ENCODE data around the gene CLPTM1. TPM values are rescaled to one million over a fixed set of nuclear protein-coding genes. Genes with fewer than 3 reads are reported as not detected.

The CLPTM1 gene
- total RNA-seq, 3 donors from 2014 or later = 98.3 to 125 (median 114) TPM

DNA sequence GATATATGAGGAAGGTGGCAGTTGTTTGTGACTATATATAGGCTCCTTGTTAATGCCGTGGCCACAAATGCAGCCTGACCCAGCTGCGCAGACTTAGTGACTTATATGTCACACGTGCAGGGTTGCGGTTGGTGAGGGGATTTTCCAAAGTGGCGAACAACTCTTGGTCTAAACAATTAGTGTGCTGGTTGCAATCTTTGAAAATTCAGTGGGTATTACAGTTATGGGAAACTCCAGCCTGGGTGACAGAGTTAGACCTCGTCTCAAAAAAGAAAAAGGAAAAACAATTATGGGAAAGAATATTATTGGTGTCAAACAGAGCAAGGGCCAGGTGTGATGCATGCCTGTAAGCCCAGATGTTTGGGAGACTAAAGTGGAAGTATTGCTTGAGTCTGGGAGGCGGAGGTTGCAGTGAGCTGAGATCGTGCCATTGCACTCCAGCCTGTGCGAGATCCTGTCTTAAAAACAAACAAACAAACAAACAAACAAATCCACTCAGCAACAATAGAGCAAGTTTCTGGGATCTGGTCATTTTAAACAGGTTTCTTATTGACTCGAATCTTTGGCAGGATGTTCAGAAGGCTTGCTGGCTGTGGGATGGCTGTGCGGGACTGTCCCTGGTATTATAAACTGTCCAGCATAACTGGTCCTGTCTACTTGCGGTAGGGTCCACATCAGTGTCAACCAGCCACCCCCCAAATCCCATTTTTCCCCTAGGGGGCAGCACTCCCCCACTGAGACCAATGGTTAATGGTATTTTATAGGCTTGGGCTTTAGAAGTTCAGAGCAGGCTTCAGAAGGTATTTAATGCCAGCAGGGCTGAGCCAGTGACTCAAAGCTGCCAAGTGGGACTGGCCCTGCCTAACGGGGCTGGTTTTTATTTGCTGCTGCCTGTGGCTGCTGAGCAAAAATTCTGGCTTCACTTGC is 61.5 kb downstream of the CLPTM1 start:
- ATAC-seq (peak; percentile 86), DNase-seq (peak in 2 of 3 donors; percentile 71 to 80)
- H3K4me1 ChIP-seq (ENCODE audit: low read depth) = no peaks in the 10 kb centered on the region
- H3K4me3 ChIP-seq = no peak overlapping the region
- intact Hi-C loops (cut with DNase I, micrococcal nuclease) = no loop called here
- H3K9me3 ChIP-seq = no peaks in the 10 kb centered on the region
- TF ChIP-seq, protein P1, sequence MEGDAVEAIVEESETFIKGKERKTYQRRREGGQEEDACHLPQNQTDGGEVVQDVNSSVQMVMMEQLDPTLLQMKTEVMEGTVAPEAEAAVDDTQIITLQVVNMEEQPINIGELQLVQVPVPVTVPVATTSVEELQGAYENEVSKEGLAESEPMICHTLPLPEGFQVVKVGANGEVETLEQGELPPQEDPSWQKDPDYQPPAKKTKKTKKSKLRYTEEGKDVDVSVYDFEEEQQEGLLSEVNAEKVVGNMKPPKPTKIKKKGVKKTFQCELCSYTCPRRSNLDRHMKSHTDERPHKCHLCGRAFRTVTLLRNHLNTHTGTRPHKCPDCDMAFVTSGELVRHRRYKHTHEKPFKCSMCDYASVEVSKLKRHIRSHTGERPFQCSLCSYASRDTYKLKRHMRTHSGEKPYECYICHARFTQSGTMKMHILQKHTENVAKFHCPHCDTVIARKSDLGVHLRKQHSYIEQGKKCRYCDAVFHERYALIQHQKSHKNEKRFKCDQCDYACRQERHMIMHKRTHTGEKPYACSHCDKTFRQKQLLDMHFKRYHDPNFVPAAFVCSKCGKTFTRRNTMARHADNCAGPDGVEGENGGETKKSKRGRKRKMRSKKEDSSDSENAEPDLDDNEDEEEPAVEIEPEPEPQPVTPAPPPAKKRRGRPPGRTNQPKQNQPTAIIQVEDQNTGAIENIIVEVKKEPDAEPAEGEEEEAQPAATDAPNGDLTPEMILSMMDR (IDR thresholded peaks at IDR 0.05) = peak; percentile 38
- no peaks in the 10 kb centered on the region for H3K36me3 ChIP-seq (ENCODE audit: low read depth)

DNA sequence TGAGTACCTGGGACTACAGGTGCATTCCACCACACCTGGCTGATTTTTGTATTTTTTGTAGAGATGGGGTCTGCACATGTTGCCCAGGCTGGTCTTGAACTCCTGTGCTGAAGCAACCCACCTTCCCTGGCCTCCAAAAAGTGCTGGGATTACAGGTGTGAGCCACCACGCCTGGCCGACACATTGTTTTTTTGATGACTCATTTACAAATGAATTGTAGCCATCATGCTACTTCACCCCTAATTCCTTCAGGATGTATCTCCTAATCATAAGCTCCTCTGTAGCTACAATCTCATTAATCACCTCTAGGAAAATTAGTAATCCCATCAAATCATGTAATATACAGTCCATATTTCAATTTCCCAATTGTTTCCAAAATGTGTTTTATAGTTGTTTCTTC is 64.0 kb downstream of the CLPTM1 start:
- TF ChIP-seq, protein P1 (IDR thresholded peaks at IDR 0.05) = no peak
- H3K4me1 ChIP-seq (ENCODE audit: low read depth) = no peaks in the 10 kb centered on the region
- H3K9me3 ChIP-seq = no peaks in the 10 kb centered on the region
- ATAC-seq = no peak
- no peaks in the 10 kb centered on the region for H3K36me3 ChIP-seq (ENCODE audit: low read depth)
- intact Hi-C loops (cut with DNase I, micrococcal nuclease) = no loop called here
- no peak for DNase-seq
- no peak overlapping the region for H3K4me3 ChIP-seq

DNA sequence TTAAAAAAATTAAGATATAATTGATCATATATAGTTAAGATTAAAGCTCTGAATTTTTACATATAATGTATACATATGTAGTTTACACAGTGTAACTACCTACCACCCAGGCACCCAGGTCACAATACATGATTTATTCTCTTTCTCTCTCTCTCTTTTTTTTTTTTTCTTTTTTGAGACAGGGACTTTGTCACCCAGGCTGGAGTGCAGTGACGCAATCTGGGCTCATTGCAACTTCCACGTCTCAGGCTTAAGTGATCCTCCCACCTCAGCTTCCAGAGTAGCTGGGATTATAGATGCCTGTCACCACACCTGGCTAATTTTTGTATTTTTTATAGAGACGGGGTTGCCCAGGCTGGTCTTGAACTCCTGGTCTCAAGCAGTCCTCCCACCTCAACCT is 64.9 kb downstream of the CLPTM1 start:
- no peak for DNase-seq
- TF ChIP-seq, protein P1 (IDR thresholded peaks at IDR 0.05) = no peak
- no peak for ATAC-seq
- intact Hi-C loops (cut with DNase I, micrococcal nuclease) = no loop called here
- no peaks in the 10 kb centered on the region for H3K4me1 ChIP-seq (ENCODE audit: low read depth)
- H3K9me3 ChIP-seq = no peaks in the 10 kb centered on the region
- H3K36me3 ChIP-seq (ENCODE audit: low read depth) = no peaks in the 10 kb centered on the region
- no peak overlapping the region for H3K4me3 ChIP-seq

DNA sequence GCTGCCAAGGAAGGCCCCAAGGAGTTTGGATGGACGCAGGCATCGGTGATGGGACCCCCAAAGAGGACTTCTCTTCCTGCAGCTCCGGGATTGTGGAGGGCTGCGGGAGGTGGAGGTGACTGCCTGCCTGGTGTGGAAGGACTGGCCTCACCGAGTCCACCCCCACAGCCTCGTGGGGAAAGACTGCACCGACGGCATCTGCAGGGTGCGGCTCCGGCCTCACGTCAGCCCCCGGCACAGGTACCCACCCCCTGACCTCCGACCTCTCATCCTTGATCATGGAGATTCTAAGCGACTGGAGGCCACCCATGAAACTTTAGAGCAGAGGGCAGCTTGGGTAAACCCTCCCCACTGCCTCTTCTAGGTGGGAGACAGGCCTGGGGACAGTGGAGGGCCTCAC is 66.8 kb downstream of the CLPTM1 start:
- ATAC-seq (no peak), DNase-seq (no peak)
- no peaks in the 10 kb centered on the region for H3K36me3 ChIP-seq (ENCODE audit: low read depth)
- H3K4me1 ChIP-seq (ENCODE audit: low read depth) = no peaks in the 10 kb centered on the region
- H3K4me3 ChIP-seq = no peak overlapping the region
- TF ChIP-seq, protein P1 (IDR thresholded peaks at IDR 0.05) = no peak
- no peaks in the 10 kb centered on the region for H3K9me3 ChIP-seq
- intact Hi-C loops (cut with DNase I, micrococcal nuclease) = no loop called here

DNA sequence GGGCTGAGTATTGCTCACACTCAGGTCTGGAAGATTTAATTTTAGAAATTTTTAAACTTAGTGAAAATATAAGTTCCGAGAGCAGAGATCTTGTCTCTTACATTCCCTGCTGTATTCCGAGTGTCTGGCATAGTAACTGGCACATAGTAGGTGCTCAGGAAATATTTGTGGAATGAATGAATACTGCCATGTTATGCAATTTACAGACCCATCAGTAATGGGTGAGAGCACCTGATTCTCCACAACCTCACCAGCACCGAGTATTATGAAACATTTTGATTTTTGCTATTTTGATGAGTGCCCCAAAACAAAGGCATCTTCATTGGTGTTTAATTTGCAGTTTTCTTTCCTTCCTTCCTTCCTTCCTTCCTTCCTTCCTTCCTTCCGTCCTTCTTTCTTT is 67.9 kb downstream of the CLPTM1 start:
- TF ChIP-seq, protein P1 (IDR thresholded peaks at IDR 0.05) = no peak
- Histone ChIP-seq H3K4me3 (no peak overlapping the region), H3K4me1 (ENCODE audit: low read depth) (no peaks in the 10 kb centered on the region), H3K36me3 (ENCODE audit: low read depth) (no peaks in the 10 kb centered on the region), H3K9me3 (no peaks in the 10 kb centered on the region)
- intact Hi-C loops (cut with DNase I, micrococcal nuclease) = no loop called here
- DNase-seq (no peak), ATAC-seq (no peak)

Measured in mucosa of descending colon (tissue), 3 donors.